Stomach (tissue), 4 donors: ENCODE data around the gene C19orf33.

Experiments
- CTCF ChIP-seq, 7 experiments: fragments of 450-650 bp in 4 of 7; fragments of 200-600 bp in 3 of 7; sonication (generic) in 3 of 7; IDR thresholded peaks; one replicate each; pipeline ENCODE4 v1.5.1; 2016 to 2019; ENCODE audit warnings: antibody characterized with exemption in 7 of 7, control low read depth in 2 of 7, mild to moderate bottlenecking in 1 of 7
- POLR2A ChIP-seq, 4 donors: fragments of 450-650 bp; IDR thresholded peaks; one replicate each; pipeline ENCODE4 v1.6.1; 2016; ENCODE audit warnings: antibody characterized with exemption in 4 of 4, control low read depth in 2 of 4, mild to moderate bottlenecking in 1 of 4, moderate library complexity in 1 of 4

- TF ChIP-seq CTCF (IDR thresholded peaks at IDR 0.05) (no peak), POLR2A (IDR thresholded peaks at IDR 0.05) (no peak)
Measured at GRCh38 chr19:38329651-38330050, 25.6 kb downstream of the C19orf33 start.
